ENCODE data around the gene CUEDC1.
A peak's percentile ranks its signal among the peaks of the same experiment; 100 is the strongest.

Gene CUEDC1

GRCh38 chr17:57957120-57957850 lies 2.1 kb upstream of the CUEDC1 start:
- DNase-seq, result no peak

- DNase-seq, result peak; percentile 55
Observed at GRCh38 chr17:57956291-57957119, 1.3 kb upstream of the CUEDC1 start.

GRCh38 chr17:57954397-57955182 lies 622 bp downstream of the CUEDC1 start:
- no peak for DNase-seq

- no peak for DNase-seq
Observed at GRCh38 chr17:57953705-57954396, 1.4 kb downstream of the CUEDC1 start.

GRCh38 chr17:57953219-57953618 lies 2.0 kb downstream of the CUEDC1 start:
- DNase-seq, result no peak

- DNase-seq, result no peak
Observed at GRCh38 chr17:57949649-57950048, 5.6 kb downstream of the CUEDC1 start.

- no peak for DNase-seq
Observed at GRCh38 chr17:57948555-57949420, 6.4 kb downstream of the CUEDC1 start.

GRCh38 chr17:57948169-57948554 lies 7.0 kb downstream of the CUEDC1 start:
- DNase-seq, result no peak

GRCh38 chr17:57947369-57947768 lies 7.8 kb downstream of the CUEDC1 start:
- no peak for DNase-seq

GRCh38 chr17:57946798-57947358 lies 8.3 kb downstream of the CUEDC1 start:
- peak; percentile 60 for DNase-seq

- DNase-seq, result no peak
Observed at GRCh38 chr17:57945996-57946797, 9.0 kb downstream of the CUEDC1 start.

GRCh38 chr17:57944908-57945307 lies 10.3 kb downstream of the CUEDC1 start:
- DNase-seq, result no peak

GRCh38 chr17:57943645-57944044 lies 11.6 kb downstream of the CUEDC1 start:
- no peak for DNase-seq

- DNase-seq, result no peak
Observed at GRCh38 chr17:57943140-57943539, 12.1 kb downstream of the CUEDC1 start.

- no peak for DNase-seq
Observed at GRCh38 chr17:57941384-57942370, 13.5 kb downstream of the CUEDC1 start.

GRCh38 chr17:57940653-57941329 lies 14.4 kb downstream of the CUEDC1 start:
- no peak for DNase-seq

- DNase-seq, result no peak
Observed at GRCh38 chr17:57940231-57940630, 15.0 kb downstream of the CUEDC1 start.

GRCh38 chr17:57939797-57940196 lies 15.4 kb downstream of the CUEDC1 start:
- DNase-seq, result peak; percentile 23

- no peak for DNase-seq
Observed at GRCh38 chr17:57938061-57938502, 17.1 kb downstream of the CUEDC1 start.
